ENCODE measurements around the gene ATG10. TPM values are rescaled to one million over a fixed set of nuclear protein-coding genes. Genes with fewer than 3 reads are reported as not detected.

Gene ATG10
- polyA plus RNA-seq, 1 experiment, result 1.7 TPM

DNA sequence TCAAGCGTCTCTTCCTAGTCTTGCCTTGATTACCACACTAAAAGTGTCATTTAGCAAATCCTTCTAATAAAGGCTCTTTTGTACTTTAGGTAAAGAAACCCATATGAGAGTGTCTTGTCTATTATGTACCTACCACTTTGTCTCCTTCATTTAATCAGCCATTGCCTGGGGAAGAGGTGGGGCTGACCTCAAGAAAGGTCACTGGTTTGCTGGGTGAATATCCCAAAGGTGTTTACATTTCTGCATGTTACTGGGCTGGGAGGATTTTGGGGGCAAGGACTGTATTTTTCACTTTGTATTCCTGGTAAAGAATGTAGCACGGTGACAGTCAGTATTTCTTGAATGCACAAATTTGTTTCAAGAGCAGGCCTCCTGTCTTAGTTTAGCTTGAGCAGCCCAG, 318.2 kb downstream of the ATG10 start:
- no peak overlapping the region for H3K4me3 ChIP-seq (ENCODE audit: low read depth, low read length)
- ChIA-PET CTCF (no interaction called here), POLR2A (no interaction called here)
- no peak for DNase-seq (ENCODE audit: low read depth)
- H3K36me3 ChIP-seq (ENCODE audit: control insufficient read depth, insufficient read depth, low read length), result no peaks in the 10 kb centered on the region
- no peaks in the 10 kb centered on the region for H3K27me3 ChIP-seq (ENCODE audit: control insufficient read depth, insufficient read depth, low read length)
- TF ChIP-seq, protein P1, sequence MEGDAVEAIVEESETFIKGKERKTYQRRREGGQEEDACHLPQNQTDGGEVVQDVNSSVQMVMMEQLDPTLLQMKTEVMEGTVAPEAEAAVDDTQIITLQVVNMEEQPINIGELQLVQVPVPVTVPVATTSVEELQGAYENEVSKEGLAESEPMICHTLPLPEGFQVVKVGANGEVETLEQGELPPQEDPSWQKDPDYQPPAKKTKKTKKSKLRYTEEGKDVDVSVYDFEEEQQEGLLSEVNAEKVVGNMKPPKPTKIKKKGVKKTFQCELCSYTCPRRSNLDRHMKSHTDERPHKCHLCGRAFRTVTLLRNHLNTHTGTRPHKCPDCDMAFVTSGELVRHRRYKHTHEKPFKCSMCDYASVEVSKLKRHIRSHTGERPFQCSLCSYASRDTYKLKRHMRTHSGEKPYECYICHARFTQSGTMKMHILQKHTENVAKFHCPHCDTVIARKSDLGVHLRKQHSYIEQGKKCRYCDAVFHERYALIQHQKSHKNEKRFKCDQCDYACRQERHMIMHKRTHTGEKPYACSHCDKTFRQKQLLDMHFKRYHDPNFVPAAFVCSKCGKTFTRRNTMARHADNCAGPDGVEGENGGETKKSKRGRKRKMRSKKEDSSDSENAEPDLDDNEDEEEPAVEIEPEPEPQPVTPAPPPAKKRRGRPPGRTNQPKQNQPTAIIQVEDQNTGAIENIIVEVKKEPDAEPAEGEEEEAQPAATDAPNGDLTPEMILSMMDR (IDR thresholded peaks at IDR 0.05; ENCODE audit: insufficient read depth, low read depth, low read length), result no peak

DNA sequence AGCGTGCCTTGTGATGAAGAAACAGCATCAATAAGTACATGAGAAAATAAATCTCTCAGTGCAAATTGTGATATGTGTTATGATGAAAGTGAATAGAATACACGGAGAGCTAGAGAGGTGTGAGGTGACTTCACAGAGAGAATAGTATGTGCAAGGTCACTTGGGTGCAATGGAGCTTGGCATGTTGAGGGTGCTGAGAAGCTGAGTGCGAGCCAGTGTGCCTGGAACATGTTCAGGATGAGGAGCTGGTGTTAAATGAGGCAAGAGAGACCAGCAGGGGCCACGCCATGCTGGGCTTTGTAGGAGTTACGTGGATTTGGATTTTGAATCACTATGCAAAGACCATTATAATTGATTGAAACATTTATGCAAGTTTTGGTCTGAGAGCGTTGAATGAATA, 319.1 kb downstream of the ATG10 start:
- TF ChIP-seq, protein P1 (IDR thresholded peaks at IDR 0.05; ENCODE audit: insufficient read depth, low read depth, low read length), result no peak
- H3K27me3 ChIP-seq (ENCODE audit: control insufficient read depth, insufficient read depth, low read length), result no peaks in the 10 kb centered on the region
- no peak overlapping the region for H3K4me3 ChIP-seq (ENCODE audit: low read depth, low read length)
- ChIA-PET CTCF (no interaction called here), POLR2A (no interaction called here)
- no peaks in the 10 kb centered on the region for H3K36me3 ChIP-seq (ENCODE audit: control insufficient read depth, insufficient read depth, low read length)
- no peak for DNase-seq (ENCODE audit: low read depth)

DNA sequence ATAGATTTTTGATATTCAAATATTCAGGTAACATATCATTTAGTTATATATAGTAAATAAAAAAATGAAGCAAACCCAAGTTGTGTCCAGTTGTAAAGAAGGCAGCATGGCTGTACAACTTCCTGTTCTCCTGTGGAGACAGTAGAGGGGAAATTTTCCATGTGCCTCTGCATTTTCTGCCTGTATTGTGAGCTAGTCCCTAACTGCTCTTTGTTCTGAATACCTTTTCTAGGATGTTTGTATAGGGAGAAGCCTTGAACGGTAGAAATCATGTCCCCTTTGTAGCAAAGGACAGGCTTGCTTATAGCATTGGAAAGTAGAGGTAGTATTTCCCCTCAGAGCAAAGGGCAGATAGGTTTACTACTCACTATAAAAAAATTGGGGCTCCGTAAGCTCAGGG, 319.6 kb downstream of the ATG10 start:
- H3K27me3 ChIP-seq (ENCODE audit: control insufficient read depth, insufficient read depth, low read length), result no peaks in the 10 kb centered on the region
- H3K4me3 ChIP-seq (ENCODE audit: low read depth, low read length), result no peak overlapping the region
- no peaks in the 10 kb centered on the region for H3K36me3 ChIP-seq (ENCODE audit: control insufficient read depth, insufficient read depth, low read length)
- TF ChIP-seq, protein P1 (IDR thresholded peaks at IDR 0.05; ENCODE audit: insufficient read depth, low read depth, low read length), result no peak
- DNase-seq (ENCODE audit: low read depth), result no peak
- CTCF ChIA-PET, result no interaction called here
- POLR2A ChIA-PET, result no interaction called here

DNA sequence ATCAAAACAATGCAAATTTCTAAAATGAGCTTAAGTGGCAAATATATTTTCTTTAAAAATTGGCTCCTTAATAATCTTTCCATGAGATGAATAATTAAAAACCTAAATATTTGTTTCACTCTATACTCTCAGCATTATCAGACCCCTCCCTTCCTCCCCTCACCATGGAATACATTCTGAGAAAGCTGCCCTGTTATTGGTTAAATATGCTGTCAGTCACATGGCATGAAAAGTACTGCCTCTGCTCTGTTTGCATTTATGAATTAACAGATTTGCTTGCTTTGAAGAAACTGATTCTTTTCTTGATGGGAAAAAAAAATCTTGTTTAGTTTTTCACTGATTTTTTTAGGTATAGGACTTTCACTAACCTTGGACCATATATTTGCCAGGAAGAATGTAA, 323.3 kb downstream of the ATG10 start:
- TF ChIP-seq, protein P1 (IDR thresholded peaks at IDR 0.05; ENCODE audit: insufficient read depth, low read depth, low read length), result no peak
- DNase-seq (ENCODE audit: low read depth), result no peak
- ChIA-PET CTCF (interaction anchor here (1.1 to 1.4 kb wide), 2 partner anchors 15 to 16 kb away, joined by 3 read pairs; no protein-coding TSS in a partner anchor), POLR2A (no interaction called here)
- Histone ChIP-seq H3K27me3 (ENCODE audit: control insufficient read depth, insufficient read depth, low read length) (no peaks in the 10 kb centered on the region), H3K36me3 (ENCODE audit: control insufficient read depth, insufficient read depth, low read length) (no peaks in the 10 kb centered on the region), H3K4me3 (ENCODE audit: low read depth, low read length) (no peak overlapping the region)

DNA sequence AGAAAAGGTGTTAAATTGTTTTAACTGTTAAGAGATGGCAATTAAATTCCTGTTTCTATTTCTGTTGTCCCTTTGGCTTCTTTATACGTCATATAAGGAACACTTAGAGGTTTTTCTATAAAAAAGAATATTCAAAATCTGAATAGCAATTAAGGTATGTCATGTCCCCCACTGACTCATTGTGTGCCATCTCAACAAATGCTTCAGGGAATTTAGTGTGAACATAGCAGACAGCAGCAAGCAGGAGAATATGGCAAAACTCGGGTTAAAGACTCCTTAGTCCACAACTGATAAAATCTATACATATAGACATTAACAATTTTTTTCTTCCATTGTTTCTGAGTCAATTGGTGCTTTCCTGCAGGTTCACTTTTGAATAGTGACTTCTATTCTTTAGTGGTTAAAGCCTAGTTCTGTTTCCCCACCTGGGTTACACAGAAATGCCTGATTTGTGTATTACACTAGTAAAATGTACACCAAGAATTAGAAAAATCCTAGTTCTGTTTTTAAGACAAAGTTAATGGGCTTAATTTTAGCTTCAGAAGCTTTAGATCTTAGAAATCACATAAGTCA, 324.2 kb downstream of the ATG10 start:
- no peak overlapping the region for H3K4me3 ChIP-seq (ENCODE audit: low read depth, low read length)
- ChIA-PET POLR2A (no interaction called here), CTCF (interaction anchor here (0.9 to 1.4 kb wide), 2 partner anchors 12 to 16 kb away, joined by 3 read pairs; no protein-coding TSS in a partner anchor)
- TF ChIP-seq, protein P1 (IDR thresholded peaks at IDR 0.05; ENCODE audit: insufficient read depth, low read depth, low read length), result no peak
- H3K27me3 ChIP-seq (ENCODE audit: control insufficient read depth, insufficient read depth, low read length), result no peaks in the 10 kb centered on the region
- H3K36me3 ChIP-seq (ENCODE audit: control insufficient read depth, insufficient read depth, low read length), result no peaks in the 10 kb centered on the region
- no peak for DNase-seq (ENCODE audit: low read depth)

Data from BJ (cell line).